Activated naive CD4-positive, alpha-beta T cell (primary cell): ENCODE data around the gene SPINT1.

Source experiments
- DNase-seq, 4 experiments: peaks; one replicate each; lab custom pipeline; 2025; lab: John Stamatoyannopoulos, UW

The SPINT1 gene

GRCh38 chr15:40893019-40893670 is 49.3 kb downstream of the SPINT1 start:
- DNase-seq = no peak

- DNase-seq = peak; percentile 98 to 99 (median 99)
These were observed 50.2 kb downstream of the SPINT1 start, which contains the start of gene VPS18 for GRCh38 chr15:40893733-40894680. Gene VPS18 (plus strand): TSS chr15:40894450. CDS start chr15:40894769, 319 bp downstream.

GRCh38 chr15:40894681-40895448 is 51.0 kb downstream of the SPINT1 start:
- peak in 2 of 4 experiments; percentile 13 to 29 for DNase-seq

DNA sequence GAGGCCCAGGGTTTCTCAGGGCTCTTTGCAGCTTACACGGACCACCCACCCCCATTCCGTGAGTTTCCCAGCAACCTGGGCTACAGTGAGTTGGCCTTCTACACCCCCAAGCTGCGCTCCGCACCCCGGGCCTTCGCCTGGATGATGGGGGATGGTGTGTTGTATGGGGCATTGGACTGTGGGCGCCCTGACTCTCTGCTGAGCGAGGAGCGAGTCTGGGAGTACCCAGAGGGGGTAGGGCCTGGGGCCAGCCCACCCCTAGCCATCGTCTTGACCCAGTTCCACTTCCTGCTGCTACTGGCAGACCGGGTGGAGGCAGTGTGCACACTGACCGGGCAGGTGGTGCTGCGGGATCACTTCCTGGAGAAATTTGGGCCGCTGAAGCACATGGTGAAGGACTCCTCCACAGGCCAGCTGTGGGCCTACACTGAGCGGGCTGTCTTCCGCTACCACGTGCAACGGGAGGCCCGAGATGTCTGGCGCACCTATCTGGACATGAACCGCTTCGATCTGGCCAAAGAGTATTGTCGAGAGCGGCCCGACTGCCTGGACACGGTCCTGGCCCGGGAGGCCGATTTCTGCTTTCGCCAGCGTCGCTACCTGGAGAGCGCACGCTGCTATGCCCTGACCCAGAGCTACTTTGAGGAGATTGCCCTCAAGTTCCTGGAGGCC is 55.8 kb downstream of the SPINT1 start:
- DNase-seq = no peak

- no peak for DNase-seq
These were observed 56.6 kb downstream of the SPINT1 start for GRCh38 chr15:40900256-40901052.

DNA sequence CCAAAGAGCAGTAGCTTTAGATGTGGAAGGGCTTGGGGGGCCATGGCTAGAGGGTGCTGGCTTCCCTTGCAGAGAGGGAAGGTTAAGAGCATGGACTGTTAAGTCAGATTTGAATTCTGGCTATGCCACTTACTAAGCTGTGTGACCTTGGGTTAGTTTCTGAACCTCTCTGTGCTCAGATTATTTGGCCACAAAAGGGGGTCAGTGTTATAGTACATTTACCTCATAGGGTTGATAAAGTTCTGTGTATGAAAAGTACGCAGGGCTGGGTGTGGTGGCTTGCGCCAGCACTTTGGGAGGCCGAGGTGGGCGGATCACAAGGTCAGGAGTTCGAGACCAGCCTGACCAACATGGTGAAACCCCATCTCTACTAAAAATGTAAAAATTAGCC is 57.2 kb downstream of the SPINT1 start:
- no peak for DNase-seq

- no peak for DNase-seq
These were observed 59.0 kb downstream of the SPINT1 start for GRCh38 chr15:40902605-40903561.

DNA sequence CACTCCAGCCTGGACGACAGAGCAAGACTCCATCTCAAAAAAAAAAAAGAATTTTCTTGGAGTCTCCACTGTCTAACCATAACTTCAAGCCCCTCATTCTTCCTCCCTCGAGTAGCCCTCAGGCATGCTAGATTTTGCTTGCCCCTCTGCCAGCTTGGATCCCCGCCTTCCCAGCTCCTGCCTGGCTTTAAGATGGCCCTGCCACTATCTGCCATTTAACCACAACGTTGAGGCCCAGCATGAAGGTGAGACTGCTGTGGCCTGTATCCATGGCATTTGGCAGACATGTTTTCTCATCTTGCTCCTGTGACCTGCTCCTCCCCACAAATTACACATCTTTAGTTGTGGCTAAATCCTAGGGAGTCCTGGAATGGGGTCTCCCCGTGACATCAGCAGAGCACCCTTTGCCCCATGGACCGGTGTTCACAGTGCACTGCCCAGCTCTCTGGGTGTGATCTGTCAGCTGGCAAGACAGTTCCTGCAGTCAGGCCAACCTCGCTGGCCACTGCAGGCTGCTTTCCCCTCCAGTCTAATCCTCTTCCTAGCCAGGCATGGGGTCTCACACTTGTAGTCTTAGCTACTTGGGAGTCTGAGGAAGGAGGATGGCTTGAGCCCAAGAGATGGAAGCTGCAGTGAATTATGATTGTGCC is 60.8 kb downstream of the SPINT1 start:
- DNase-seq = no peak

DNA sequence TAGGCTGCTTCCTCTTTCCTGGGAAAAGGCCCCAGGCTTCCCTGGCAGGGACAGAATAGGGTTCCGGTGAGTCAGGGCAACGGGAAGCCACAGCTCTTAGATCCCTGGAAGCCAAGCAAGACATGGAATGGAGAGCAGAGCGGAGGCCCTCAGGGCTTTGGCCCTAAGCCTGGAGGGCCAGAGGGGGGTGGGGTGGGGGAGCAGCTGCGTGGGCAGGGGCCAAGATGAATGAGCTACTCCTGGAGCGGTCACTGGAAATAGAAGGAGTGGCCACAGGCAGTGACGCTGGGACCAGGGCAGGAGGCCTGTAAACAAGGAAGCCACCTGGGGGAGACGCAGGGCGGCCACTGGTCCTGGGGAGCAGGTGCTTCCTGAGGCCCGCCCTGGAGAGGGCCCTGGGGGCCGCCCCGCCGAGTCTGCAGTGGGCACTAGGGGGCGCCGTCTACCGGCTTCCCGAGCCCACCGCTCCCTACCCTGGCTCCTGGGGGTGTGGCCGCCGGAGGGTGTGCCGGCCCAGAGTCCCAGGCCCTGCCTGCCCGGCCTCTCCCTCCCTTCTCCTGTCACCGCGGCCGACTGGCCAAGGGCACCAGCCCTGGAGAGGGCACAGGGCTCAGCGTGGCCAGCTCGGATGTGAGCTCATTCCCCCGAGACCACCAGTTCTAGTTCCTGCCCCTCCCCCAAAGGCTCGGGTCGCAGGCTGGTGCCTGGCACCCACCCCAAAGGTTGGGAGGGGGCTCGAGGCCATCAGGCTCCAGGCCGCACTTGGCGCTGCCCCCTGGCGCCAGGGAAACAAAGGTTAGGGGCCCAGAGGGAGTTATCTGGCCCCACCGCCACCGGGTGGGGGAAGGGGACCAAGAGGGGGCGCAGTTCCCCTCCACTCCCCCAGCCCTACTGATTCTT is 62.5 kb downstream of the SPINT1 start:
- DNase-seq = peak; percentile 28 to 75 (median 57)

DNA sequence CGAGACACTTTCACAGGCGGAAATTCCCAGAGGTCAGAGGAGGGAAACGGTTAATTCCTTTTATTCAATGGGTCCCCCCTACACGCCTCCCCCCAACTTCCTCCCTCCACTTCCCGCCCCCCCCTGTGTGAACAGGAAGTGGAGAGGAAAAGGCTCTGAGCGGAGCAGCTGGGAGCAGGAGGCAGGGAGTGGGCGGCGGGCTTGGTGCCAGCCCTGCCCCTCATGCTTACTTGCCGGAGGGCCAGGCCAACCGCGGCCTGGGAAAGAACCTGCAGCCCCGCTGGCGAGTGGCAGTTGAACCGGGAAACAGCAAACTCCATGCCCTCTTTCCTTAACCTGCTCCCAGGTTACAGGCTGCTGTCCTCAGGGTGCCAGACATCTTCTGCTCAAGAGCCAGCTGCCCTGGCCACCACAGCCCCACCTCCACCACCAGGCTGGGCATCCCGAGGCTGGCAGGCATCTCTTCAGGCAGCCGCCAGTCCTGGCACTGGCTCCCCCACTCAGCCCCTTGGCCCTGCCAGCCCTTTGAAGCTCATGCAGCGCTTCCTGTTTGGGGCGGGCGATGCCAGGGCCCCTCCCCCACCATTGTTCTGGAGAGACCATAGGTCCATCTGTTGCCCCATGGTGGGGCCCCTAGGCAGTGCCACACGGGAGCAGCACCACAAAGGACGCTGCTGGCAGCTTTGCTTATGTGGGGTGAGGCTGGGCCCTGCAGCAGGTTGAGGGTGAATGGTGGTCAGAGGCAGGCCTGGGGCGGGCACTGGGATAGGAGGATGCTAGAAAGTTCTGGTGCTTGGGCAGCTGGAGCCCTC is 63.3 kb downstream of the SPINT1 start:
- DNase-seq = peak in 2 of 4 experiments; percentile 30 to 55
